Measurements from ENCODE around the gene MED12L. TPM values are rescaled to one million over a fixed set of nuclear protein-coding genes. Genes with fewer than 3 reads are reported as not detected.

The MED12L gene
- total RNA-seq, 1 experiment from 2014 or later, result 14.9 TPM

- H3K4me2 ChIP-seq (ENCODE audit: insufficient read depth, insufficient read length, low read length), result no peak overlapping the region
- H3K4me1 Mint-ChIP-seq, result peaks cover 25 to 27% of the 10 kb centered on the region in 2 experiments
- no peaks in the 10 kb centered on the region for H3K23me2 ChIP-seq (ENCODE audit: insufficient read length, low read depth, low read length, poor library complexity, severe bottlenecking)
- no peak overlapping the region for H3K4me3 Mint-ChIP-seq
- no peak overlapping the region for H2BK20ac ChIP-seq (ENCODE audit: low read depth, low read length, poor library complexity, severe bottlenecking)
- no peak overlapping the region for H3K18ac ChIP-seq (ENCODE audit: insufficient read length, low read depth, low read length)
- H3T11ph ChIP-seq (ENCODE audit: low read length), result no peak overlapping the region
- H4K5ac ChIP-seq (ENCODE audit: insufficient read length, low read depth, low read length), result no peak overlapping the region
- H4K91ac ChIP-seq (ENCODE audit: insufficient read length, low read depth, low read length), result no peak overlapping the region
- no peak overlapping the region for H3K27ac ChIP-seq (ENCODE audit: insufficient read length, low read depth, low read length)
- DNase-seq, result no peak
- no peak overlapping the region for H3K14ac ChIP-seq (ENCODE audit: insufficient read depth, low read length)
- WGBS (ENCODE audit: extremely low coverage, insufficient read length, low lambda C conversion rate), result no CpG with 5 or more reads among the region's 6 CpGs
- no peak overlapping the region for H3K4ac ChIP-seq (ENCODE audit: low read depth, low read length)
- no peaks in the 10 kb centered on the region for H3K27me3 Mint-ChIP-seq (ENCODE audit: low read depth)
- H3K56ac ChIP-seq (ENCODE audit: insufficient read length, low read depth, low read length), result no peak overlapping the region
- no peak overlapping the region for H3K23ac ChIP-seq (ENCODE audit: insufficient read length, low read depth, low read length)
- H3K36me3 Mint-ChIP-seq (ENCODE audit: insufficient read depth in 1 of 3, low read depth in 3 of 3), result peaks cover 6 to 10% (median 8%) of the 10 kb centered on the region in 3 experiments
- H2BK5ac ChIP-seq (ENCODE audit: insufficient read length, low read length), result no peak overlapping the region
- no peak overlapping the region for H3K9ac ChIP-seq (ENCODE audit: extremely low read depth, insufficient read length, low read length)
- H3K27ac Mint-ChIP-seq, result no peak overlapping the region
- no peaks in the 10 kb centered on the region for H3K27me3 ChIP-seq (ENCODE audit: insufficient read depth, low read length)
- no peak for TF ChIP-seq CTCF (conservative IDR thresholded peaks at IDR 0.05)
- H2BK15ac ChIP-seq (ENCODE audit: low read depth, low read length), result no peak overlapping the region
- H2BK12ac ChIP-seq (ENCODE audit: insufficient read length, low read depth, low read length), result no peak overlapping the region
- H2AK5ac ChIP-seq (ENCODE audit: insufficient read length, low read length), result no peak overlapping the region
- H2AFZ ChIP-seq (ENCODE audit: low read length), result no peak overlapping the region
- no peaks in the 10 kb centered on the region for H3K79me1 ChIP-seq (ENCODE audit: insufficient read depth, low read depth, low read length, poor library complexity, severe bottlenecking)
- H3K79me2 ChIP-seq (ENCODE audit: insufficient read depth, low read length), result no peaks in the 10 kb centered on the region
- peaks cover 0 to 4% of the 10 kb centered on the region in 2 experiments; a peak in 1 of 5 replicates for H3K9me3 Mint-ChIP-seq
- H3K9me3 ChIP-seq (ENCODE audit: control insufficient read depth, low read depth, low read length), result no peaks in the 10 kb centered on the region
- H2BK120ac ChIP-seq (ENCODE audit: low read depth, low read length, poor library complexity, severe bottlenecking), result no peak overlapping the region
- peaks cover 7% of the 10 kb centered on the region; the same call in 1 of the 2 replicates for H3K4me1 ChIP-seq (ENCODE audit: insufficient read depth, low read length)
- no peak overlapping the region for H4K8ac ChIP-seq (replicated peaks; ENCODE audit: insufficient read length, low read depth, low read length)
- no peaks in the 10 kb centered on the region for H4K20me1 ChIP-seq (ENCODE audit: control insufficient read depth, insufficient read depth, insufficient read length)
Observed at GRCh38 chr3:151227266-151227806, 141.9 kb downstream of the MED12L start.

All from H9 (cell line).